HepG2 (cell line): ENCODE data around the gene LRRC8E. TPM values are rescaled to one million over a fixed set of nuclear protein-coding genes. Genes with fewer than 3 reads are reported as not detected.

ENCODE experiments used
- ATAC-seq: fragments of 200-7000 bp; cut with Tn5 transposase; 3 replicates; pipeline ENCODE4 v1.9.1; 2020; ENCODE audit warnings: mild to moderate bottlenecking, moderate library complexity
- BruUV-seq: library from RNA; stranded (reverse); fragments of 400-500 nt; replicated peaks from 2 replicates; lab custom pipeline; 2021; lab: Mats Ljungman, UMichigan
- CTCF ChIA-PET: fragments of 300-600 bp; formaldehyde crosslinking; extraction: SDS; loops from one replicate; lab custom pipeline; 2021; ENCODE audit warnings: low total read pairs, inconsistent platforms, low intra/inter-chr PET ratio; lab: Yijun Ruan, JAX
- POLR2A ChIA-PET: fragments of 350-600 bp; sonication (Branson Sonifier 250); formaldehyde crosslinking; loops from one replicate; lab custom pipeline; 2020; ENCODE audit warnings: antibody characterized with exemption, inconsistent platforms; lab: Yijun Ruan, JAX
- DNase-seq: peaks from one replicate; pipeline ENCODE4 v3.0.0-alpha.2; 2015; ENCODE audit warnings: low spot score
- FAIRE-seq: peaks from 3 replicates; lab custom pipeline; 2011; peaks lifted over from hg19 to GRCh38; lab: Jason Lieb, UNC
- H2AFZ ChIP-seq: one replicate; pipeline ENCODE4 v1.6.1; 2011; ENCODE audit warnings: low read length, inconsistent platforms
- H3K27ac ChIP-seq: fragments of 300-600 bp; 3 replicates; pipeline ENCODE4 v1.8.0; 2011; ENCODE audit warnings: mixed run types, mild to moderate bottlenecking, mixed read lengths, low read length, inconsistent platforms; ENCODE audit not compliant: insufficient read depth; ENCODE audit errors: extremely low read length
- H3K27me3 ChIP-seq, 2 experiments: fragments of 200-600 bp in 1 of 2; 2 replicates in 1 of 2; 3 replicates in 1 of 2; pipeline versions ENCODE4 v1.6.0 to v1.8.0; 2011; ENCODE audit warnings: low read length in 2 of 2, mild to moderate bottlenecking in 2 of 2, moderate library complexity in 2 of 2, inconsistent platforms in 1 of 2; ENCODE audit not compliant: insufficient read depth in 2 of 2, control insufficient read depth in 1 of 2
- H3K36me3 ChIP-seq, 2 experiments: fragments of 200-600 bp in 1 of 2; replicated peaks in 1 of 2; 2 replicates in 1 of 2; 3 replicates in 1 of 2; pipeline versions ENCODE4 v1.5.1 to v1.8.0; 2011; ENCODE audit warnings: low read length in 2 of 2, inconsistent platforms in 1 of 2; ENCODE audit not compliant: insufficient read depth in 2 of 2, control insufficient read depth in 1 of 2
- H3K4me1 ChIP-seq: 2 replicates; pipeline ENCODE4 v1.5.1; 2012; ENCODE audit warnings: low read length, inconsistent platforms; ENCODE audit not compliant: insufficient read depth
- H3K4me2 ChIP-seq: 2 replicates; pipeline ENCODE4 v1.6.0; 2011; ENCODE audit warnings: low read depth, low read length, inconsistent platforms
- H3K4me3 ChIP-seq, 3 experiments: fragments of 200-600 bp in 1 of 3; sonication (generic), shearing (Covaris generic) in 1 of 3; replicated peaks in 1 of 3; 2 replicates each; pipeline ENCODE4 v1.5.1; 2011 to 2016; ENCODE audit warnings: low read length in 3 of 3, inconsistent platforms in 2 of 3, low read depth in 2 of 3, mild to moderate bottlenecking in 2 of 3, control low read depth in 1 of 3, mixed read lengths in 1 of 3; ENCODE audit not compliant: insufficient read depth in 1 of 3
- H3K79me2 ChIP-seq: one replicate; pipeline ENCODE4 v1.6.1; 2011; ENCODE audit warnings: low read length, inconsistent platforms; ENCODE audit not compliant: insufficient read depth
- H3K9ac ChIP-seq: 2 replicates; pipeline ENCODE4 v1.6.0; 2011; ENCODE audit warnings: mild to moderate bottlenecking, low read depth, low read length, inconsistent platforms; ENCODE audit not compliant: insufficient read depth
- H3K9me3 ChIP-seq: 2 replicates; pipeline ENCODE4 v1.5.1; 2012; ENCODE audit warnings: mild to moderate bottlenecking, low read length
- H4K20me1 ChIP-seq: 2 replicates; pipeline ENCODE4 v1.6.0; 2011; ENCODE audit warnings: inconsistent platforms, mild to moderate bottlenecking, low read length, moderate library complexity; ENCODE audit not compliant: insufficient read depth
- DMAP1 ChIP-seq: IDR thresholded peaks from 2 replicates; pipeline ENCODE4 v1.6.1; 2016
- HMG20B ChIP-seq: conservative IDR thresholded peaks from 2 replicates; pipeline ENCODE4 v1.6.1; 2016; ENCODE audit warnings: missing genetic modification reagents, missing compliant biosample characterization
- RXRB ChIP-seq: IDR thresholded peaks from 2 replicates; pipeline ENCODE4 v1.6.1; 2016; ENCODE audit warnings: borderline replicate concordance, missing genetic modification reagents, missing compliant biosample characterization
- TGIF2 ChIP-seq: IDR thresholded peaks from 2 replicates; pipeline ENCODE4 v1.6.1; 2016; ENCODE audit warnings: control low read depth, missing compliant biosample characterization
- TSC22D2 ChIP-seq: sonication (generic); formaldehyde crosslinking; IDR thresholded peaks from 2 replicates; pipeline ENCODE4 v1.5.1; 2020; ENCODE audit warnings: missing genetic modification reagents, mild to moderate bottlenecking, borderline replicate concordance
- ZNF713 ChIP-seq: sonication (generic); formaldehyde crosslinking; IDR thresholded peaks from 2 replicates; pipeline ENCODE4 v1.4.0; 2020; ENCODE audit warnings: mild to moderate bottlenecking, missing genetic modification reagents
- WGBS: methylation state at CpG from one replicate; pipeline ENCODE4 v1.1.6; 2017; ENCODE audit warnings: low lambda C conversion rate; 5-methylcytosine and 5-hydroxymethylcytosine counted together
- in situ Hi-C: cut with HindIII; loops from 2 replicates; pipeline ENCODE4 v1.10.0; 2017; ENCODE audit warnings: low pct_unique_long_range_greater_than_20kb; ENCODE audit not compliant: extremely low pct_ligation_motif_present
- intact Hi-C: fragments of 100-400 bp; cut with micrococcal nuclease; formaldehyde crosslinking; loops from one replicate; pipeline ENCODE4 v1.10.0; 2022; ENCODE audit not compliant: unreplicated experiment
- polyA plus RNA-seq, 8 experiments: library from polyadenylated mRNA; depleted of rRNA in 3 of 8; stranded (reverse) in 7 of 8; unstranded in 1 of 8; fragments of >200 nt; fragmentation: Illumina TruSeq in 4 of 8; extraction: Trizol in 4 of 8; gene quantifications; 2 replicates each; pipeline versions ENCODE4 v1.2.1 to v1.2.3, GENCODE V29; 2011 to 2016; ENCODE audit warnings: low read depth in 4 of 8, missing spikeins in 1 of 8, mixed read lengths in 1 of 8; ENCODE audit not compliant: insufficient read depth in 1 of 8
- total RNA-seq, 5 experiments: library from RNA; depleted of rRNA; stranded (reverse); fragments of >200 nt; fragmentation: Illumina TruSeq; extraction: Trizol; gene quantifications; 2 replicates each; pipeline ENCODE4 v1.2.3, GENCODE V29; 2016; ENCODE audit warnings: low read depth in 1 of 5
- TF ChIP-seq, protein P1 (sequence below): sonication (generic); formaldehyde crosslinking; IDR thresholded peaks from 2 replicates; pipeline ENCODE4 v1.5.1; 2020; ENCODE audit warnings: missing genetic modification reagents, mild to moderate bottlenecking, borderline replicate concordance
- TF ChIP-seq, protein P2 (sequence below), 2 experiments: IDR thresholded peaks; 2 replicates each; pipeline ENCODE4 v1.6.1; 2011 to 2012; ENCODE audit warnings: low read length in 2 of 2, borderline replicate concordance in 1 of 2, low read depth in 1 of 2, mild to moderate bottlenecking in 1 of 2, moderate library complexity in 1 of 2

The LRRC8E gene
- total and polyA plus RNA-seq, 2 of the 13 experiments (the other 11 are each of a cell fraction or from before 2014, with no cell fraction given): 8.0 to 10.3 TPM

DNA sequence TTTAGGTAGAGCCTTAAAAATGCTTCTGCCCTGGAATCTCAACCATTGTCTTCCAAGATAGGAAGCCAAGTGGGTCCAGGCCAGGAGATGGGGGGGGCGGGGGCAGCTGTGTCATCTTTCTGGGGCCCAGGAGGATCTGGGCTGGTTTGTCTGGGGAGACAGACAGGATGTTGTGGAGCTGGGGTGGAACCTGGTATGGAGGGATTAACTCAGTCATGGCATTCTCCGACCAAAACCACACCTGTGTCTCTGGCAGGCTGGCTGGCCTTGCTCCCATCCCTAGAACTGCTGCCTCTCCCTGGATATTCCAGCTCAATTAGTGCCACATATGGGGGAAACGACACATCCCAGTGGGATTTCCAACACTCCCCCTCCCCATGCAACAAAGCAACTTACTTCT, 12.6 kb downstream of the LRRC8E start:
- BruUV-seq: no TSS peak
- no peak for ATAC-seq
- FAIRE-seq: no peak
- Histone ChIP-seq H3K4me3 (no peak overlapping the region), H3K79me2 (peaks cover 25% of the 10 kb centered on the region), H3K4me2 (no peak overlapping the region), H3K9ac (no peak overlapping the region), H3K9me3 (no peaks in the 10 kb centered on the region), H3K36me3 (peaks cover 9 to 21% of the 10 kb centered on the region in 2 experiments; a peak in 3 of 5 replicates), H3K4me1 (peaks cover 55% of the 10 kb centered on the region), H3K27me3 (no peaks in the 10 kb centered on the region; a peak in 1 of 5 replicates), H3K27ac (no peak overlapping the region), H2AFZ (no peak overlapping the region), H4K20me1 (peaks cover 10% of the 10 kb centered on the region; the same call in 1 of the 2 replicates)
- ChIA-PET CTCF (no interaction called here), POLR2A (interaction anchor here (4.7 to 4.9 kb wide), 3 partner anchors 12 to 32 kb away, joined by 52 to 83 read pairs (median 75); partner anchors contain the start of genes LRRC8E and SNAPC2)
- intact Hi-C loops (no loop called here), in situ Hi-C loops (no loop called here)
- DNase-seq: no peak
- TF ChIP-seq ZNF713 (CRISPR knock-in tag): no peak
- TF ChIP-seq RXRB: no peak
- no peak for TF ChIP-seq HMG20B (CRISPR knock-in tag)
- TF ChIP-seq TSC22D2 (CRISPR knock-in tag): no peak
- no peak for TF ChIP-seq TGIF2
- TF ChIP-seq DMAP1 (CRISPR knock-in tag): no peak
- TF ChIP-seq, protein P1, sequence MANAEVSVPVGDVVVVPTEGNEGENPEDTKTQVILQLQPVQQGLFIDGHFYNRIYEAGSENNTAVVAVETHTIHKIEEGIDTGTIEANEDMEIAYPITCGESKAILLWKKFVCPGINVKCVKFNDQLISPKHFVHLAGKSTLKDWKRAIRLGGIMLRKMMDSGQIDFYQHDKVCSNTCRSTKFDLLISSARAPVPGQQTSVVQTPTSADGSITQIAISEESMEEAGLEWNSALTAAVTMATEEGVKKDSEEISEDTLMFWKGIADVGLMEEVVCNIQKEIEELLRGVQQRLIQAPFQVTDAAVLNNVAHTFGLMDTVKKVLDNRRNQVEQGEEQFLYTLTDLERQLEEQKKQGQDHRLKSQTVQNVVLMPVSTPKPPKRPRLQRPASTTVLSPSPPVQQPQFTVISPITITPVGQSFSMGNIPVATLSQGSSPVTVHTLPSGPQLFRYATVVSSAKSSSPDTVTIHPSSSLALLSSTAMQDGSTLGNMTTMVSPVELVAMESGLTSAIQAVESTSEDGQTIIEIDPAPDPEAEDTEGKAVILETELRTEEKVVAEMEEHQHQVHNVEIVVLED (CRISPR knock-in tag): no peak
- TF ChIP-seq, protein P2, sequence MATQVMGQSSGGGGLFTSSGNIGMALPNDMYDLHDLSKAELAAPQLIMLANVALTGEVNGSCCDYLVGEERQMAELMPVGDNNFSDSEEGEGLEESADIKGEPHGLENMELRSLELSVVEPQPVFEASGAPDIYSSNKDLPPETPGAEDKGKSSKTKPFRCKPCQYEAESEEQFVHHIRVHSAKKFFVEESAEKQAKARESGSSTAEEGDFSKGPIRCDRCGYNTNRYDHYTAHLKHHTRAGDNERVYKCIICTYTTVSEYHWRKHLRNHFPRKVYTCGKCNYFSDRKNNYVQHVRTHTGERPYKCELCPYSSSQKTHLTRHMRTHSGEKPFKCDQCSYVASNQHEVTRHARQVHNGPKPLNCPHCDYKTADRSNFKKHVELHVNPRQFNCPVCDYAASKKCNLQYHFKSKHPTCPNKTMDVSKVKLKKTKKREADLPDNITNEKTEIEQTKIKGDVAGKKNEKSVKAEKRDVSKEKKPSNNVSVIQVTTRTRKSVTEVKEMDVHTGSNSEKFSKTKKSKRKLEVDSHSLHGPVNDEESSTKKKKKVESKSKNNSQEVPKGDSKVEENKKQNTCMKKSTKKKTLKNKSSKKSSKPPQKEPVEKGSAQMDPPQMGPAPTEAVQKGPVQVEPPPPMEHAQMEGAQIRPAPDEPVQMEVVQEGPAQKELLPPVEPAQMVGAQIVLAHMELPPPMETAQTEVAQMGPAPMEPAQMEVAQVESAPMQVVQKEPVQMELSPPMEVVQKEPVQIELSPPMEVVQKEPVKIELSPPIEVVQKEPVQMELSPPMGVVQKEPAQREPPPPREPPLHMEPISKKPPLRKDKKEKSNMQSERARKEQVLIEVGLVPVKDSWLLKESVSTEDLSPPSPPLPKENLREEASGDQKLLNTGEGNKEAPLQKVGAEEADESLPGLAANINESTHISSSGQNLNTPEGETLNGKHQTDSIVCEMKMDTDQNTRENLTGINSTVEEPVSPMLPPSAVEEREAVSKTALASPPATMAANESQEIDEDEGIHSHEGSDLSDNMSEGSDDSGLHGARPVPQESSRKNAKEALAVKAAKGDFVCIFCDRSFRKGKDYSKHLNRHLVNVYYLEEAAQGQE (IDR thresholded peaks at IDR 0.05; ENCODE audit: borderline replicate concordance in 1 of 2, low read depth in 1 of 2, low read length in 2 of 2): no peak
- WGBS: 97% methylated on average over 3 of the region's 3 CpGs
